PC-3 (cell line): ENCODE measurements around the gene AHNAK. TPM values are rescaled to one million over a fixed set of nuclear protein-coding genes. Genes with fewer than 3 reads are reported as not detected.

ENCODE experiments used
- ATAC-seq: fragments of 200-7000 bp; cut with Tn5 transposase; 2 replicates; pipeline ENCODE4 v1.9.1; 2020; ENCODE audit warnings: mild to moderate bottlenecking, moderate library complexity
- BruUV-seq: library from RNA; stranded (reverse); fragments of 400-500 nt; replicated peaks from 2 replicates; lab custom pipeline; 2021; lab: Mats Ljungman, UMichigan
- CTCF ChIA-PET: fragments of 300-600 bp; sonication (Branson Sonifier 250); formaldehyde crosslinking; loops from one replicate; lab custom pipeline; 2022; ENCODE audit warnings: antibody characterized with exemption; lab: Charles Lee
- POLR2A ChIA-PET: fragments of 300-600 bp; sonication (Branson Sonifier 250); formaldehyde crosslinking; loops from one replicate; lab custom pipeline; 2022; ENCODE audit warnings: antibody characterized with exemption; ENCODE audit not compliant: unreplicated experiment; lab: Charles Lee
- DNase-seq: peaks from one replicate; pipeline ENCODE4 v3.0.0-alpha.2; 2015
- H2AFZ ChIP-seq: fragments of 300-600 bp; sonication (generic); 2 replicates; pipeline ENCODE4 v1.6.0; 2016; ENCODE audit warnings: antibody characterized with exemption, low read length
- H3F3A ChIP-seq: fragments of 300-600 bp; sonication (generic); one replicate; pipeline ENCODE4 v1.6.0; 2017; ENCODE audit warnings: antibody characterized with exemption, low read length, control low read depth, mild to moderate bottlenecking; ENCODE audit not compliant: unreplicated experiment
- H3K27ac ChIP-seq: fragments of 300-600 bp; sonication (generic); 2 replicates; pipeline ENCODE4 v1.5.1; 2016; ENCODE audit warnings: mild to moderate bottlenecking, low read length
- H3K27me3 ChIP-seq: fragments of 300-600 bp; sonication (generic); 2 replicates; pipeline ENCODE4 v1.6.1; 2016; ENCODE audit warnings: low read length, mixed read lengths
- H3K36me3 ChIP-seq: fragments of 300-600 bp; sonication (generic); 2 replicates; pipeline ENCODE4 v1.6.1; 2016; ENCODE audit warnings: low read depth, mixed run types, low read length, mixed read lengths
- H3K4me1 ChIP-seq: fragments of 300-600 bp; sonication (generic); 2 replicates; pipeline ENCODE4 v1.5.1; 2016; ENCODE audit warnings: low read length; ENCODE audit not compliant: insufficient read depth
- H3K4me2 ChIP-seq: fragments of 300-600 bp; sonication (generic); 2 replicates; pipeline ENCODE4 v1.6.0; 2016; ENCODE audit warnings: low read length
- H3K4me3 ChIP-seq: fragments of 300-600 bp; sonication (generic); 2 replicates; pipeline ENCODE4 v1.5.1; 2016; ENCODE audit warnings: mild to moderate bottlenecking, low read length, mixed read lengths
- H3K79me2 ChIP-seq: fragments of 300-600 bp; sonication (generic); 2 replicates; pipeline ENCODE4 v1.6.1; 2017; ENCODE audit warnings: low read length, mixed read lengths
- H3K9ac ChIP-seq: fragments of 300-600 bp; sonication (generic); 2 replicates; pipeline ENCODE4 v1.6.0; 2016; ENCODE audit warnings: mild to moderate bottlenecking, low read length
- H3K9me2 ChIP-seq: fragments of 300-600 bp; sonication (generic); replicated peaks from 2 replicates; pipeline ENCODE4 v1.6.1; 2016; ENCODE audit warnings: mixed run types, low read length, mixed read lengths
- H3K9me3 ChIP-seq: fragments of 300-600 bp; sonication (generic); 2 replicates; pipeline ENCODE4 v1.6.1; 2016; ENCODE audit warnings: low read length, mixed read lengths
- H4K20me1 ChIP-seq: fragments of 300-600 bp; sonication (generic); 2 replicates; pipeline ENCODE4 v1.6.1; 2016; ENCODE audit warnings: low read length, mixed read lengths
- CTCF ChIP-seq: fragments of 300-600 bp; sonication (generic); conservative IDR thresholded peaks from 2 replicates; pipeline ENCODE4 v1.5.1; 2017; ENCODE audit warnings: antibody characterized with exemption, low read depth, mild to moderate bottlenecking, low read length
- EZH2 ChIP-seq: fragments of 300-600 bp; sonication (generic); IDR thresholded peaks from one replicate; pipeline ENCODE4 v1.6.1; 2017; ENCODE audit warnings: antibody characterized with exemption, mild to moderate bottlenecking, low read length; ENCODE audit not compliant: unreplicated experiment
- EZH2phosphoT487 ChIP-seq: fragments of 300-600 bp; sonication (generic); IDR thresholded peaks from 2 replicates; pipeline ENCODE4 v1.6.1; 2018; ENCODE audit warnings: mild to moderate bottlenecking, antibody characterized with exemption, low read length, borderline replicate concordance
- intact Hi-C: fragments of 100-400 bp; cut with micrococcal nuclease; formaldehyde crosslinking; loops from 2 replicates; pipeline ENCODE4 v1.9.0; 2023
- total RNA-seq: library from RNA; depleted of rRNA; stranded (reverse); fragments of >200 nt; gene quantifications from 2 replicates; pipeline ENCODE4 v1.2.3, GENCODE V29; 2014

The AHNAK gene
- total RNA-seq, 1 experiment from 2014 or later: 287 TPM

- Histone ChIP-seq H2AFZ (peak overlapping the region; percentile 46), H3K4me2 (peak overlapping the region; percentile 36), H3K36me3 (no peaks in the 10 kb centered on the region), H3K9me3 (no peaks in the 10 kb centered on the region), H3F3A (no peaks in the 10 kb centered on the region), H3K27ac (peak overlapping the region; percentile 61), H4K20me1 (no peaks in the 10 kb centered on the region), H3K79me2 (no peaks in the 10 kb centered on the region), H3K4me1 (peaks cover 15% of the 10 kb centered on the region), H3K4me3 (no peak overlapping the region), H3K27me3 (no peaks in the 10 kb centered on the region), H3K9ac (no peak overlapping the region; the same call in 1 of the 2 replicates), H3K9me2 (no peaks in the 10 kb centered on the region)
- ChIA-PET POLR2A (no interaction called here), CTCF (interaction anchor here (0.7 kb wide), 1 partner anchor 26 kb away, joined by 5 read pairs; no protein-coding TSS in a partner anchor)
- TF ChIP-seq EZH2phosphoT487: no peak
- no peak for TF ChIP-seq CTCF
- no peak for TF ChIP-seq EZH2
- no TSS peak for BruUV-seq
- ATAC-seq (peak; percentile 79), DNase-seq (peak; percentile 88)
- intact Hi-C loops: no loop called here
Measured at GRCh38 chr11:62461740-62462507, 84.7 kb downstream of the AHNAK start.

- Histone ChIP-seq H3K27ac (no peak overlapping the region), H3K79me2 (no peaks in the 10 kb centered on the region), H3K4me3 (no peak overlapping the region), H3K36me3 (no peaks in the 10 kb centered on the region), H3K4me2 (no peak overlapping the region), H4K20me1 (no peaks in the 10 kb centered on the region), H3K9ac (no peak overlapping the region), H3K9me2 (no peaks in the 10 kb centered on the region), H3K9me3 (no peaks in the 10 kb centered on the region), H3K4me1 (peaks cover 15% of the 10 kb centered on the region), H2AFZ (no peak overlapping the region), H3K27me3 (no peaks in the 10 kb centered on the region), H3F3A (no peaks in the 10 kb centered on the region)
- intact Hi-C loops: no loop called here
- no peak for ATAC-seq
- no peak for TF ChIP-seq EZH2phosphoT487
- TF ChIP-seq EZH2: no peak
- no peak for TF ChIP-seq CTCF
- ChIA-PET POLR2A (no interaction called here), CTCF (no interaction called here)
- DNase-seq: no peak
- no TSS peak for BruUV-seq
Measured at GRCh38 chr11:62459080-62459479, 87.5 kb downstream of the AHNAK start.
